ENCODE measurements around the gene COA3. TPM values are rescaled to one million over a fixed set of nuclear protein-coding genes. Genes with fewer than 3 reads are reported as not detected.
A peak's percentile ranks its signal among the peaks of the same experiment; 100 is the strongest.

Gene COA3
- total RNA-seq, 1 experiment from 2014 or later = 119 TPM

GRCh38 chr17:42754782-42755181 is 43.7 kb downstream of the COA3 start:
- peak; percentile 44 for DNase-seq (ENCODE audit: low read depth)

GRCh38 chr17:42751628-42752027 is 46.9 kb downstream of the COA3 start:
- no peak for DNase-seq (ENCODE audit: low read depth)

GRCh38 chr17:42750739-42751344 is 47.7 kb downstream of the COA3 start:
- no peak for DNase-seq (ENCODE audit: low read depth)

GRCh38 chr17:42748908-42749798 is 49.4 kb downstream of the COA3 start:
- DNase-seq (ENCODE audit: low read depth) = no peak

GRCh38 chr17:42748202-42748907 is 50.1 kb downstream of the COA3 start:
- no peak for DNase-seq (ENCODE audit: low read depth)

Other genes with a start within 250 kb of the COA3 start
- gene HSD17B1, start 245.8 kb downstream of the COA3 start, total RNA-seq (2014; rRNA removed; shearing (Covaris generic)) = 0.68 and 1.4 TPM in 2 replicates
- 13.8 and 17.8 TPM in 2 replicates for gene COASY, start 236.6 kb downstream of the COA3 start, total RNA-seq (2014; rRNA removed; shearing (Covaris generic))
- gene MLX, start 231.6 kb downstream of the COA3 start, total RNA-seq (2014; rRNA removed; shearing (Covaris generic)) = 28.1 and 29.7 TPM in 2 replicates
- 18.7 and 25.0 TPM in 2 replicates for gene PSMC3IP, start 221.0 kb downstream of the COA3 start, total RNA-seq (2014; rRNA removed; shearing (Covaris generic))
- 25.4 and 28.7 TPM in 2 replicates for gene RETREG3, start 189.3 kb downstream of the COA3 start, total RNA-seq (2014; rRNA removed; shearing (Covaris generic))
- gene TUBG1, start 189.0 kb downstream of the COA3 start, total RNA-seq (2014; rRNA removed; shearing (Covaris generic)) = 128 and 148 TPM in 2 replicates
- 19.9 and 21.6 TPM in 2 replicates for gene TUBG2, start 139.4 kb downstream of the COA3 start, total RNA-seq (2014; rRNA removed; shearing (Covaris generic))
- 9.9 and 12.5 TPM in 2 replicates for gene PLEKHH3, start 121.7 kb downstream of the COA3 start, total RNA-seq (2014; rRNA removed; shearing (Covaris generic))
- 1.4 and 2.0 TPM in 2 replicates for gene CCR10, start 116.9 kb downstream of the COA3 start, total RNA-seq (2014; rRNA removed; shearing (Covaris generic))
- 9.6 and 10.2 TPM in 2 replicates for gene CNTNAP1, start 116.2 kb downstream of the COA3 start, total RNA-seq (2014; rRNA removed; shearing (Covaris generic))
- 8.5 and 9.7 TPM in 2 replicates for gene EZH1, start 53.7 kb downstream of the COA3 start, total RNA-seq (2014; rRNA removed; shearing (Covaris generic))
- gene RAMP2, start 37.5 kb downstream of the COA3 start, total RNA-seq (2014; rRNA removed; shearing (Covaris generic)) = 1.4 and 2.4 TPM in 2 replicates
- gene VPS25, start 25.3 kb downstream of the COA3 start, total RNA-seq (2014; rRNA removed; shearing (Covaris generic)) = 106 and 117 TPM in 2 replicates
- gene WNK4, start 18.1 kb downstream of the COA3 start, total RNA-seq (2014; rRNA removed; shearing (Covaris generic)) = 0.20 and 0.24 TPM in 2 replicates
- 0.98 and 1.1 TPM in 2 replicates for gene CNTD1, start 157 bp upstream of the COA3 start, total RNA-seq (2014; rRNA removed; shearing (Covaris generic))
- gene BECN1, start 25.6 kb upstream of the COA3 start, total RNA-seq (2014; rRNA removed; shearing (Covaris generic)) = 65.8 and 75.1 TPM in 2 replicates
- 74.4 and 96.1 TPM in 2 replicates for gene PSME3, start 34.7 kb upstream of the COA3 start, total RNA-seq (2014; rRNA removed; shearing (Covaris generic))
- 0.10 and 0.36 TPM in 2 replicates for gene AOC2, start 45.9 kb upstream of the COA3 start, total RNA-seq (2014; rRNA removed; shearing (Covaris generic))
- gene AOC3, start 52.5 kb upstream of the COA3 start, total RNA-seq (2014; rRNA removed; shearing (Covaris generic)) = 0.10 TPM in 1 of 2 replicates, not detected in the other
- not detected in 2 replicates for gene G6PC1, start 102.1 kb upstream of the COA3 start, total RNA-seq (2014; rRNA removed; shearing (Covaris generic))
- gene AARSD1, start 165.8 kb upstream of the COA3 start, total RNA-seq (2014; rRNA removed; shearing (Covaris generic)) = 20.3 and 22.7 TPM in 2 replicates
- gene PTGES3L, start 181.4 kb upstream of the COA3 start, total RNA-seq (2014; rRNA removed; shearing (Covaris generic)) = 2.0 and 2.3 TPM in 2 replicates
- 4.7 and 5.0 TPM in 2 replicates for gene RUNDC1, start 181.9 kb upstream of the COA3 start, total RNA-seq (2014; rRNA removed; shearing (Covaris generic))
- 1,798 and 1,894 TPM in 2 replicates for gene RPL27, start 199.7 kb upstream of the COA3 start, total RNA-seq (2014; rRNA removed; shearing (Covaris generic))
- gene IFI35, start 208.1 kb upstream of the COA3 start, total RNA-seq (2014; rRNA removed; shearing (Covaris generic)) = 26.7 and 43.8 TPM in 2 replicates
- gene VAT1, start 223.7 kb upstream of the COA3 start, total RNA-seq (2014; rRNA removed; shearing (Covaris generic)) = 97.0 and 112 TPM in 2 replicates
- not detected in 2 replicates for gene RND2, start 226.5 kb upstream of the COA3 start, total RNA-seq (2014; rRNA removed; shearing (Covaris generic))

Data from RPMI7951 (cell line).